Ascending aorta (tissue), 2 donors: ENCODE results near the gene SCYL1. TPM values are rescaled to one million over a fixed set of nuclear protein-coding genes. Genes with fewer than 3 reads are reported as not detected.

Experiments
- DNase-seq, 2 donors: peaks; one replicate each; pipeline ENCODE4 v3.0.0-alpha.2; 2019; ENCODE audit warnings: low spot score in 2 of 2
- H3K27ac ChIP-seq, 2 donors: fragments of 200-600 bp; sonication (generic); one replicate each; pipeline ENCODE4 v1.5.1; 2016 to 2017; ENCODE audit warnings: mild to moderate bottlenecking in 1 of 2
- H3K27me3 ChIP-seq: fragments of 200-600 bp; sonication (generic); one replicate; pipeline ENCODE4 v1.5.1; 2017
- H3K36me3 ChIP-seq, 2 donors: fragments of 200-600 bp; sonication (generic); one replicate each; pipeline ENCODE4 v1.5.1; 2016
- H3K4me1 ChIP-seq, 2 donors: fragments of 200-600 bp; sonication (generic); one replicate each; pipeline ENCODE4 v1.5.1; 2016 to 2017; ENCODE audit warnings: mild to moderate bottlenecking in 1 of 2
- H3K4me3 ChIP-seq, 2 donors: fragments of 200-600 bp; sonication (generic); one replicate each; pipeline ENCODE4 v1.5.1; 2016 to 2017; ENCODE audit warnings: mild to moderate bottlenecking in 1 of 2
- H3K9me3 ChIP-seq, 2 donors: fragments of 200-600 bp; sonication (generic); one replicate each; pipeline ENCODE4 v1.5.1; 2016
- CTCF ChIP-seq, 3 experiments: fragments of 200-600 bp in 2 of 3; fragments of 450-650 bp in 1 of 3; sonication (generic) in 2 of 3; IDR thresholded peaks; one replicate each; pipeline ENCODE4 v1.5.1; 2016 to 2019; ENCODE audit warnings: antibody characterized with exemption in 3 of 3, mild to moderate bottlenecking in 1 of 3, moderate library complexity in 1 of 3
- intact Hi-C: fragments of 100-400 bp; cut with DNase I; formaldehyde crosslinking; loops from one replicate; pipeline ENCODE4 v1.15.1; 2023
- total RNA-seq: library from RNA; depleted of rRNA; stranded (reverse); fragments of >200 nt; gene quantifications from one replicate; pipeline ENCODE4 v1.1.0, GENCODE V29; 2016

SCYL1 gene
- total RNA-seq, 1 donor from 2014 or later = 220 TPM

- Histone ChIP-seq H3K27me3 (no peaks in the 10 kb centered on the region), H3K4me3 (peak overlapping the region; percentile 95 to 98), H3K36me3 (peaks cover 44 to 45% of the 10 kb centered on the region in 2 donors), H3K9me3 (no peaks in the 10 kb centered on the region), H3K4me1 (peaks cover 16 to 29% of the 10 kb centered on the region in 2 donors), H3K27ac (peak overlapping the region; percentile 96 to 99)
- intact Hi-C loops = loop anchor here (2.0 kb wide), 1 partner anchor 29 kb away; no protein-coding TSS in a partner anchor
- DNase-seq = no peak
- no peak for TF ChIP-seq CTCF (IDR thresholded peaks at IDR 0.05)
Observed at GRCh38 chr11:65577756-65578109, 52.9 kb downstream of the SCYL1 start.

GRCh38 chr11:65578134-65578533 lies 53.3 kb downstream of the SCYL1 start:
- intact Hi-C loops = no loop called here
- Histone ChIP-seq H3K27me3 (no peaks in the 10 kb centered on the region), H3K4me1 (peaks cover 16 to 28% of the 10 kb centered on the region in 2 donors), H3K27ac (peak overlapping the region; percentile 96 to 99), H3K36me3 (peaks cover 45 to 47% of the 10 kb centered on the region in 2 donors), H3K4me3 (peak overlapping the region; percentile 95 to 98), H3K9me3 (no peaks in the 10 kb centered on the region)
- TF ChIP-seq CTCF (IDR thresholded peaks at IDR 0.05) = no peak
- DNase-seq = no peak

- peaks cover 12 to 22% of the 10 kb centered on the region in 2 donors for H3K4me1 ChIP-seq
- peak overlapping the region; percentile 96 to 99 for H3K27ac ChIP-seq
- peaks cover 50 to 52% of the 10 kb centered on the region in 2 donors for H3K36me3 ChIP-seq
- no peaks in the 10 kb centered on the region for H3K9me3 ChIP-seq
- no peak for TF ChIP-seq CTCF (IDR thresholded peaks at IDR 0.05)
- H3K4me3 ChIP-seq = peak overlapping the region in 1 of 2 donors; percentile 98
- no peak for DNase-seq
- no peaks in the 10 kb centered on the region for H3K27me3 ChIP-seq
- intact Hi-C loops = no loop called here
Observed at GRCh38 chr11:65578667-65579066, 53.8 kb downstream of the SCYL1 start.

- no peak for TF ChIP-seq CTCF (IDR thresholded peaks at IDR 0.05)
- peak overlapping the region; percentile 96 to 99 for H3K27ac ChIP-seq
- no peak for DNase-seq
- peaks cover 56 to 59% of the 10 kb centered on the region in 2 donors for H3K36me3 ChIP-seq
- H3K27me3 ChIP-seq = no peaks in the 10 kb centered on the region
- peaks cover 12 to 20% of the 10 kb centered on the region in 2 donors for H3K4me1 ChIP-seq
- intact Hi-C loops = no loop called here
- no peak overlapping the region for H3K4me3 ChIP-seq
- H3K9me3 ChIP-seq = no peaks in the 10 kb centered on the region
Observed at GRCh38 chr11:65579291-65579690, 54.4 kb downstream of the SCYL1 start.

- no peak for DNase-seq
- Histone ChIP-seq H3K27me3 (no peaks in the 10 kb centered on the region), H3K9me3 (no peaks in the 10 kb centered on the region), H3K36me3 (peaks cover 62 to 64% of the 10 kb centered on the region in 2 donors), H3K27ac (peak overlapping the region; percentile 38 to 69), H3K4me1 (peaks cover 7 to 15% of the 10 kb centered on the region in 2 donors), H3K4me3 (no peak overlapping the region)
- TF ChIP-seq CTCF (IDR thresholded peaks at IDR 0.05) = no peak
- intact Hi-C loops = no loop called here
Observed at GRCh38 chr11:65580031-65580692, 55.3 kb downstream of the SCYL1 start.
